Neural progenitor cell (in vitro differentiated cells): ENCODE measurements around the gene KCNH1.

Source experiments
- CTCF ChIP-seq: fragments of 200-600 bp; sonication (generic); IDR thresholded peaks from 2 replicates; pipeline ENCODE4 v1.5.1; 2017; ENCODE audit warnings: antibody characterized with exemption, mild to moderate bottlenecking
- EZH2 ChIP-seq: fragments of 200-600 bp; sonication (generic); IDR thresholded peaks from 2 replicates; pipeline ENCODE4 v1.6.1; 2017; ENCODE audit warnings: antibody characterized with exemption, mild to moderate bottlenecking, moderate library complexity
- EZH2phosphoT487 ChIP-seq: fragments of 200-600 bp; sonication (generic); IDR thresholded peaks from 2 replicates; pipeline ENCODE4 v1.6.1; 2017; ENCODE audit warnings: antibody characterized with exemption

- TF ChIP-seq CTCF (no peak), EZH2 (no peak), EZH2phosphoT487 (no peak)
Observed at GRCh38 chr1:210901981-210902770, 231.8 kb downstream of the KCNH1 start.
